ENCODE results near the gene PLP2. TPM values are rescaled to one million over a fixed set of nuclear protein-coding genes. Genes with fewer than 3 reads are reported as not detected.

The PLP2 gene
- total RNA-seq, 6 donors from 2014 or later = 32.7 to 135 (median 58.4) TPM

DNA sequence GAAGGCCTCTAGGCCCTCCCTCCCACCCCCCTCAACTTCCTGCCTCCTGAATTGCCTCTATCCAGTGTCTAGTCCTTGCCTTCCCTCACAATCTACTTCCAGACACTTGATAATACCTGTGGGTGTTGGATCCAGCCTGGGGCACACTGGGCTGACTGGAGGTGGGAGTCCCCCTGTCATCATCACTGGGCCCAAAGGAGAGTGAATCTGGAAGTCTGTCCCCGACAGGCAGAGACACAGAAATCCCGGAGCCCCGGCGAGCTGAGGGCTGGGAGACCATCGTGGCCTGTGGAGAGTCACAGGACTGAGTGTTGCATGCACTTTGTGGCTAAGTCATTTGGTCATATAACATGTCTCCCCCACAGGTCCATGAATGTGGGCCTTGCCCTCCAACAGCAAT, 36.7 kb downstream of the PLP2 start:
- H3K4me3 ChIP-seq = no peak overlapping the region
- TF ChIP-seq POLR2AphosphoS5 (IDR thresholded peaks at IDR 0.05) = no peak
- TF ChIP-seq, protein P1, sequence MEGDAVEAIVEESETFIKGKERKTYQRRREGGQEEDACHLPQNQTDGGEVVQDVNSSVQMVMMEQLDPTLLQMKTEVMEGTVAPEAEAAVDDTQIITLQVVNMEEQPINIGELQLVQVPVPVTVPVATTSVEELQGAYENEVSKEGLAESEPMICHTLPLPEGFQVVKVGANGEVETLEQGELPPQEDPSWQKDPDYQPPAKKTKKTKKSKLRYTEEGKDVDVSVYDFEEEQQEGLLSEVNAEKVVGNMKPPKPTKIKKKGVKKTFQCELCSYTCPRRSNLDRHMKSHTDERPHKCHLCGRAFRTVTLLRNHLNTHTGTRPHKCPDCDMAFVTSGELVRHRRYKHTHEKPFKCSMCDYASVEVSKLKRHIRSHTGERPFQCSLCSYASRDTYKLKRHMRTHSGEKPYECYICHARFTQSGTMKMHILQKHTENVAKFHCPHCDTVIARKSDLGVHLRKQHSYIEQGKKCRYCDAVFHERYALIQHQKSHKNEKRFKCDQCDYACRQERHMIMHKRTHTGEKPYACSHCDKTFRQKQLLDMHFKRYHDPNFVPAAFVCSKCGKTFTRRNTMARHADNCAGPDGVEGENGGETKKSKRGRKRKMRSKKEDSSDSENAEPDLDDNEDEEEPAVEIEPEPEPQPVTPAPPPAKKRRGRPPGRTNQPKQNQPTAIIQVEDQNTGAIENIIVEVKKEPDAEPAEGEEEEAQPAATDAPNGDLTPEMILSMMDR (IDR thresholded peaks at IDR 0.05) = no peak
- DNase-seq (no peak), ATAC-seq (ENCODE audit: low FRiP score in 2 of 2) (no peak)
- no peaks in the 10 kb centered on the region for H3K27me3 ChIP-seq
- no peaks in the 10 kb centered on the region for H3K4me1 ChIP-seq
- no peaks in the 10 kb centered on the region for H3K9me3 ChIP-seq
- no peak overlapping the region for H3K27ac ChIP-seq
- H3K36me3 ChIP-seq = no peaks in the 10 kb centered on the region
- 91% methylated on average over 5 of the region's 5 CpGs; no CpG with 5 or more reads in 1 of the 2 donors for WGBS, 2 donors

- Histone ChIP-seq H3K4me3 (no peak overlapping the region), H3K36me3 (no peaks in the 10 kb centered on the region), H3K4me1 (no peaks in the 10 kb centered on the region), H3K27me3 (no peaks in the 10 kb centered on the region), H3K9me3 (no peaks in the 10 kb centered on the region), H3K27ac (no peak overlapping the region)
- WGBS, 2 donors = 26 to 57% methylated on average over 7 to 27 of the region's 28 CpGs
- TF ChIP-seq, protein P1 (IDR thresholded peaks at IDR 0.05) = no peak
- TF ChIP-seq POLR2AphosphoS5 (IDR thresholded peaks at IDR 0.05) = no peak
- TF ChIP-seq EP300 (IDR thresholded peaks at IDR 0.05) = no peak
- no peak for TF ChIP-seq POLR2A (IDR thresholded peaks at IDR 0.05)
- no peak for DNase-seq
- ATAC-seq (ENCODE audit: low FRiP score in 2 of 2) = no peak
Observed at GRCh38 chrX:49209434-49210251, 37.9 kb downstream of the PLP2 start.

DNA sequence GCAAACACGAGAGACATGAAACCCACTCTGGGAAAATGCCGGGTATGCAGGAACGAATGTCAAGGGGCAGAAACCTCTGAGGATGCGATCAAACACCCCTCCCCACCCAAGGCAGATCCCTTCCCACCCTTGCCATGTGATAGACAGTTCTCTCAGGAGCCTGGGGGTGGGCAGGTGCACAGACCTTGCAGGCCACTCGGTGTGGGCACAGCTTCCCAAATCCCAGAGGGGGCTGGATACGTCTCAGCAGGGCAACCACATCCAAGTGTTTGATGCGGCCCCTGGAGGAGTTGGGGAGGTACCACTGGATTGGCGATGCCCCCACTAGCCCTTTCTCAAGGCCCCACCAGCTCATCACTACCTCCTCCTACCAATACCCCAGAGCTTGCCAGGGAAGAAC, 38.7 kb downstream of the PLP2 start:
- WGBS, 2 donors = 72% methylated on average over 8 of the region's 8 CpGs; no CpG with 5 or more reads in 1 of the 2 donors
- ATAC-seq (ENCODE audit: low FRiP score in 2 of 2) (no peak), DNase-seq (no peak)
- no peaks in the 10 kb centered on the region for H3K4me1 ChIP-seq
- no peak overlapping the region for H3K4me3 ChIP-seq
- H3K27me3 ChIP-seq = no peaks in the 10 kb centered on the region
- no peaks in the 10 kb centered on the region for H3K36me3 ChIP-seq
- TF ChIP-seq EP300 (IDR thresholded peaks at IDR 0.05) = no peak
- TF ChIP-seq POLR2A (IDR thresholded peaks at IDR 0.05) = no peak
- no peak for TF ChIP-seq POLR2AphosphoS5 (IDR thresholded peaks at IDR 0.05)
- TF ChIP-seq, protein P1 (IDR thresholded peaks at IDR 0.05) = no peak
- H3K9me3 ChIP-seq = no peaks in the 10 kb centered on the region
- H3K27ac ChIP-seq = no peak overlapping the region

- DNase-seq = no peak
- H3K4me3 ChIP-seq = no peak overlapping the region
- no peaks in the 10 kb centered on the region for H3K27me3 ChIP-seq
- no peaks in the 10 kb centered on the region for H3K4me1 ChIP-seq
- 81% methylated on average over 9 of the region's 9 CpGs; no CpG with 5 or more reads in 1 of the 2 donors for WGBS, 2 donors
- no peaks in the 10 kb centered on the region for H3K36me3 ChIP-seq
- no peaks in the 10 kb centered on the region for H3K9me3 ChIP-seq
- TF ChIP-seq, protein P1 (IDR thresholded peaks at IDR 0.05) = no peak
- TF ChIP-seq EP300 (IDR thresholded peaks at IDR 0.05) = no peak
- no peak for TF ChIP-seq POLR2AphosphoS5 (IDR thresholded peaks at IDR 0.05)
- TF ChIP-seq POLR2A (IDR thresholded peaks at IDR 0.05) = no peak
- H3K27ac ChIP-seq = no peak overlapping the region
- ATAC-seq (ENCODE audit: low FRiP score in 2 of 2) = no peak
Observed at GRCh38 chrX:49211074-49211473, 39.4 kb downstream of the PLP2 start.

DNA sequence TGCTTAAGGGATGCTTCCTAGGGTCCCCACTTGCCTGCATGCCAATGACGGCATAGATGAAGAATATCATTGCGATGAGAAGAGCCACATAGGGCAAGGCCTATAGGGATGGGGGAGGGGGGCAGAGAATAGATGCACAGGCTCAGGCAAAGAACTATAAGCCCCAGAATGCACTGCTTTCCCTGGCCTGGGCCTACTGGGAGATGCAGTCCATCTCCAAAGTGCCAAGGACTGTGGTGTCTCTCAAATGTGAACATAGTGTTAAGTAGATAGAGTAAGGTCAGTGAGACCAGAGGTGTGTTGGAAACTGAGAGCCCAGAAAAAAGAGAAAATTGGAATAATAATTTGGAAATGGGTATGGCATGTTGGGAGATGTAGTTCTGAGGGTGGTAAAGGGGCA, 40.5 kb downstream of the PLP2 start:
- ATAC-seq (ENCODE audit: low FRiP score in 2 of 2) = no peak
- no peak for TF ChIP-seq POLR2A (IDR thresholded peaks at IDR 0.05)
- TF ChIP-seq EP300 (IDR thresholded peaks at IDR 0.05) = no peak
- TF ChIP-seq, protein P1 (IDR thresholded peaks at IDR 0.05) = no peak
- TF ChIP-seq POLR2AphosphoS5 (IDR thresholded peaks at IDR 0.05) = no peak
- H3K4me1 ChIP-seq = no peaks in the 10 kb centered on the region
- whole genome bisulfite sequencing, 2 donors = 73 to 83% methylated on average over 1 to 2 of the region's 2 CpGs
- no peak for DNase-seq
- no peaks in the 10 kb centered on the region for H3K9me3 ChIP-seq
- H3K27me3 ChIP-seq = no peaks in the 10 kb centered on the region
- H3K27ac ChIP-seq = no peak overlapping the region
- no peaks in the 10 kb centered on the region for H3K36me3 ChIP-seq
- H3K4me3 ChIP-seq = no peak overlapping the region

Data from upper lobe of left lung (tissue), 6 donors.